HG03565 (cell line): ENCODE data around the gene CCNC.
A peak's percentile ranks its signal among the peaks of the same experiment; 100 is the strongest.
"Not testable (repeated sequence)": the region's sequence is repeated elsewhere in the genome, so short reads cannot be mapped to it uniquely, and the experiment has no call there.

Experiments
- ATAC-seq: cut with Tn5 transposase; IDR thresholded peaks from one replicate; pipeline ENCODE4 v1.9.1; 2021; ENCODE audit warnings: mild to moderate bottlenecking, moderate library complexity; ENCODE audit not compliant: unreplicated experiment

Gene CCNC

DNA sequence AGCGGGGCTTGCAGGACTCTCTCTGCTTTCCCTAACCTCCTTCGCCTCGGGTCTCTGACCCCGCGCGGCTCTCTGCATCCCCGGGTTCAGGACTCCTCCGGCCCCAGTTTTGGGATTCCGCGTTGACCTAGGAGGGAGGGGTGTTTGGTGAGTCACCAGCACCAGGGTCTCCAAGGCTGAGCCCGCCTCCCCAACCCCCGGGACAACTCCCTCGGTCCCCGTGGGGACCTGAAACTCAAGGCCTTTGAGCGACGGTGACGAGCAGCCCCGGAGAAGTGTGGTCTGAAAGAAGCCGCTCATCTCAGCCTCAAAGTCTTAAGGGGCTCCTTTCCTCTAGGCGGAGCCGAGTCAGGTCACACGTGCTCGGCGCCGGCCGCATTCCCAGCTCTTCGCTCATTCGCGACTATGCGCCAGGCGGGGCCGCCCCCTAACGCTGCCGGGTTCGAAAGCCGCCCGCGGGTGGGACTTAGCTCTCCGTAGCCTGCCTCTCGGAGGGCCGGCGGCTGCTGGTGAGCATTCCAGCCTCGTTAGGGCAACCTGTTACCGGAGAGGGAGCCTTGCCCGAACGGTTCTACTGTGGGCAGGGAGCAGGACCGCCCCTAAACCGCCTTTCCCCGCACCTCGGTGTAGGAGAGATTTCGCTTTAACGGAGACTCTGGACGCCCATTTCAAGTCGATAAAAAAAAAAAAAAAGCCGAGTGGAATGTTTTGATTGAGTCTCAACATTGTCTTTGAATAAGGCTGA, 35.1 kb upstream of the CCNC start:
- peak; percentile 35 for ATAC-seq

DNA sequence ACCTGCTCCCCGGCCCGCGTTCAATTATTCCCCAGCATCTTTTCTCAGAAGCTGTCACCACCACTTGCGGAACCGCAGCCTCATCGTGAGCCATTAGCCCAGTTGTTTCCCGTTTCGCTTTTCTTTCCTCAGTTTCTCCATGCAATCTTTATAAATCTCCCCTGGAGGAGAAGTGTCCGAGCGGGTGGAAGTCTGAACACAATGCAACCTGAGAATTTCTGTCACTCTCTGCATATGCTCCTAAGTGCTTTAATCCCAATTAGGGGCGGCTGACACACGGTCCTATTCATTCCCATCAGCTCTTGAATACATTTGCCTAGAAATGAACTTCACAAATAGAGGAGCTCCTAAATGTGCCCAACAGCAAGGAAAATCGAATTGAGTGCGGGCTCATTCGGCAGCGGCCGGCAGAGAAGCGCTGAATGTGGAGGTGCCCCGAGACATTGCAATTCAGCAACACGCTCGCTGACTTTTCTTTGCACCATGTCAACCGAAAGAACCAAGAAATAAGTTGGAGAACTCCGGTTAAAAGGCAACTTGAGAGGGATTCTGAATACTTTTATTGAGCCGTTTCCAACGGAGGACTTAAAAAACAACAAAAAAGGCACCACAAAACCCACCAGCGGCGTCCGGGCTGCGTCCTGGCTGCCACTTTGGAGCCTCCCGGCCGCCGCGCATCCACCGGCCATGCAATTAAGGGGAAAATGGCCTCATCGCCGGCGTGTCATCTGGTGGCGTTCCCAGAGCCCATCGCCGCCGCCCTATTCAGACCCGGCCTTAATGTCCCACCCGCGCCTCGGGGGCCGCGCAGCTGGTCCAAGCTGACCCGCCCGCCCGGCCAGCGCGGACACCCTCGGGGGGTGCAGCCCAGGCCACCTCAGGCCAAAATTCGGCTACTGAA, 34.3 kb upstream of the CCNC start:
- no peak for ATAC-seq

DNA sequence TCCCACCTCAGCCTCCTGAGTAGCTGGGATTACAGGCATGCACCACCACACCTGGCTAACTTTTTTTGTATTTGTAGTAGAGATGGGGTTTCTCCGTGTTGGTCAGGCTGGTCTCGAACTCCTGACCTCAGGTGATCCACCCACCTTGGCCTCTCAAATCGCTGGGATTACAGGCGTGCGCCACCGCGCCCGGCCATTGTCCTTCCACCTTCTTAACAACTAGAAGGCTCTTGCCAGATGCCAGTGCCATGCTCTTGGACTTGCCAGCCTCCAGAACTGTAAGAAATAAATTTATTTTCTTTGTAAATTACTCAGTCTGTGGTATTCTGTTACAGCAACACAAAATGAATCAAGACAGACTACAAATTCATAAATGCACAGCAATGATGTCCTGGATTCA, 26.2 kb upstream of the CCNC start:
- not testable (repeated sequence) for ATAC-seq

- ATAC-seq, result no peak
Measured at GRCh38 chr6:99592900-99593299, 24.4 kb upstream of the CCNC start.

DNA sequence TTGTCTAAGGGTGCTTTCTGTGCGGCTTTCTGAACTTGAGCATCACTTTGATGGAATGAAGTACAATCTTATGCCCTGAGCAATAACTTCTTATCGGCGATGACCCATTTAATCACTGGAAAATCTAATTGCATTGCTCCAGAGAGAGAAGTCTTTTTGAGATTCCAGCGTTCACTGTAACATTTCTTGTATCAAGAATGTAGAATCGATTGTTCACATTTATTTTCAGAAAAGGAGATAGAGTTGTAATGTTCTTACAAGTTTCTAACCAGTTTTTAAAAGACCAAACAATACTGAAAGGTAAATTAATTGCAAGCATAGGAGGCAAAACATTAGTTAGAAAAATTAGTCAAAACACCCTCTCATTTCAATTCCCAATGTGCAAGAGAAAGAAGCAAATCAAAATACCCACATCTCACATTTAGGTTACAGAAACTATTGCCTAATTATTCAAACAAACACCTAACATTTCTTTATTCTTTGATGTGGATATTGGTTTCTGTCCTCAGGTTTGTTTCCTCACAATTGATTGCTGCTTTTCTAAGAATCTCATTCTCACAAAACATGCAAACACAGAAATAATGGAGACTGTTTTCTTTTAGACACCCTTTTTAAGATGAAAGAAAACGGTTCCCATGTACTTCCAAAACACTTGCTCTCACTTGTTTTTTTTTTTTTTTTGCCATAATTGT, 23.4 kb upstream of the CCNC start:
- no peak for ATAC-seq

GRCh38 chr6:99590728-99591672, 22.5 kb upstream of the CCNC start:
- no peak for ATAC-seq

GRCh38 chr6:99589907-99590493, 21.5 kb upstream of the CCNC start:
- ATAC-seq, result no peak

GRCh38 chr6:99589290-99589672, 20.8 kb upstream of the CCNC start:
- ATAC-seq, result no peak

GRCh38 chr6:99588618-99589289, 20.3 kb upstream of the CCNC start:
- ATAC-seq, result peak; percentile 91

DNA sequence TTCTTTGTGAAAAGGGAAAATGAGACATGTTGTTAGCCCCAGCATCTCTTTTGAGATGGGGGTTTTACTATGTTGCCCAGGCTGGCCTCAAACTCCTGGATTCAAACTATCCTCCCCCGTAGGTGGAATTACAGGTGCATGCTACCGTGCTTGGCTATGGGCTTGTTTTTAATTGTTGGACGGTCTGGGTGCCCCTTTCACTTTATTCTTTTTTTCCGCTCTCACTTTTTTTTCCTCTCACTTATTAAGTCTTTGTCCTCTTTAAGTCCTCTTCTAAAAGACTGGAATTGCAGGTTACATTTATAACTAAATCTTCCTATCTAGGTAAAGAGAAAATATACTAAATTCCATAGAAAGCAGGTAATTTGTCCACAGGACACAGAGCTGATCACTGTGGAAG, 19.3 kb upstream of the CCNC start:
- no peak for ATAC-seq

- no peak for ATAC-seq
Measured at GRCh38 chr6:99579781-99580180, 11.3 kb upstream of the CCNC start.

DNA sequence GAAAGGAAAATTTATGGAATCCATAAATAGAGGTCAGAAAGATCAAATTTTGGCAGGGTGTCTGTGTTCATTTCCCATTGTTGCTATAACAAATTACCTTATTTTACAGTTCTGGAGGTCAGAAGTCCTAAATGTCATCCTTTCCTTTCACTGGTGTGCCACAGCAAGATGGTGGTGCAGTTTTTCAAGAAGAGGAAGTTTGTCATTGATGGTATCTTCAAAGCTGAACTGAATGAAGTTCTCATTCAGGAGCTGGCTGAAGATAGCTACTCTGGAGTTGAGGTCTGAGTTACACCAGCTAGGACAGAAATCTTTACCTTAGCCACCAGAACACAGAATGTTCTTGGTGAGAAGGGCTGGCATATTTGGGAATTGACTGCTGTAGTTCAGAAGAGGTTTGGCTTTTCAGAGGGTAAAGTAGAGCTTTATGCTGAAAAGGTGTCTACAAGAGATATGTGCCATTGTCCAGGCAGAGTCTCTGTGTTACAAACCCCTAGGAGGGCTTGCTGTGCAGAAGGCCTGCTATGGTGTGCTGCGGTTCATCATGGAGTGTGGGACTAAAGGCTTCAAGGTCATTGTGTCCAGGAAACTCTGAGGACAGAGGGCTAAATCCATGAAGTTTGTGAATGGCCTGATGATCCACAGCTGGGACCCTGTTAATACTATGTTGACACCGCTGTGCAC, 7.2 kb upstream of the CCNC start:
- no peak for ATAC-seq

GRCh38 chr6:99573980-99574617, 5.6 kb upstream of the CCNC start:
- no peak for ATAC-seq

- ATAC-seq, result no peak
Measured at GRCh38 chr6:99563056-99563723, 5.3 kb downstream of the CCNC start.

- no peak for ATAC-seq
Measured at GRCh38 chr6:99560668-99561067, 7.8 kb downstream of the CCNC start.

DNA sequence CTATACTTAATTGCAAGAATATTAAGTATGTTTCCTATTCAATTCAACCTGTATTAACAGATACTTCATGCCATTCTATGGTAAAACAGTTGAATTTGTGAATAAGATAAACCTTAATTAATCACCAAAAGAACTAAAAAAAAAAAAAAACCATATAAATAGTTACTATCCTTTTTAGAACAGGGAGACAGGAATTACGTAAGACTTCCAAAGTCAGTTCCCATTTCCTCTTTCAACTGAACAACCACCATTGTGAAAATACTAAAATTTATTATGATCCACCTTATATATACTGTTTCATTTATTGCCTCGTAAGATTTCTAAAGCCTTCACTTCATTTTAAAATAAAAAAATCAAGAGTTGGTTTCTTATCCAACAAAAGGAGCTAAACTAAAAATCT, 9.4 kb downstream of the CCNC start:
- ATAC-seq, result no peak

DNA sequence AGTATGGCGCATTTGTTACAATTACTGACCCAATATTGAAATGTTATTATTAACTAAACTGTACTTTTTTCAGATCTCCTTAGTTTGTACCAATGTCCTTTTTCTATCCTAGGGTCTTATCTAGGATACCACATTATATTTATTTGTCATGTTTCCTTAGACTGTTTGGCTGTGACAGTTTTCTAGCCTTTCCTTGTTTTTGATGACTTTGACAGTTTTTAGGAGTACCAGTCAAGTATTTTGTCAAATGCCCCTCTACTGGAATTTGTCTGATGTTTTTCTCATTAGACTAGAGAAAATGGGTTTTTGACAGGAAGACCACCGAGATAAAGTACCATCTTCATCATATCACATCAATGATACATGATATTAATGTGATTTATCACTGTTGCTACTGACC, 14.6 kb downstream of the CCNC start:
- ATAC-seq, result no peak
